D341Med (cell line): ENCODE data around the gene PCBP3.
"Not testable (repeated sequence)": the region's sequence is repeated elsewhere in the genome, so short reads cannot be mapped to it uniquely, and the experiment has no call there.

Experiments
- DNase-seq: peaks from one replicate; pipeline ENCODE4 v3.0.0; 2012; ENCODE audit warnings: low spot score

PCBP3 gene

GRCh38 chr21:45809421-45809820 is 165.9 kb downstream of the PCBP3 start:
- peak; percentile 37 for DNase-seq

GRCh38 chr21:45811136-45811535 is 167.6 kb downstream of the PCBP3 start:
- peak; percentile 56 for DNase-seq

- DNase-seq: not testable (repeated sequence)
Measured at GRCh38 chr21:45814210-45814940, 170.8 kb downstream of the PCBP3 start.

GRCh38 chr21:45815781-45816180 is 172.3 kb downstream of the PCBP3 start:
- DNase-seq: not testable (repeated sequence)

GRCh38 chr21:45816794-45817193 is 173.3 kb downstream of the PCBP3 start:
- peak; percentile 17 for DNase-seq

GRCh38 chr21:45817345-45817744 is 173.8 kb downstream of the PCBP3 start:
- DNase-seq: peak; percentile 24

GRCh38 chr21:45818276-45818903 is 174.9 kb downstream of the PCBP3 start:
- peak; percentile 14 for DNase-seq

- DNase-seq: peak; percentile 24
Measured at GRCh38 chr21:45818904-45819285, 175.4 kb downstream of the PCBP3 start.

- DNase-seq: peak; percentile 33
Measured at GRCh38 chr21:45819478-45820170, 176.1 kb downstream of the PCBP3 start.

GRCh38 chr21:45820171-45821091 is 176.9 kb downstream of the PCBP3 start:
- DNase-seq: peak; percentile 91

GRCh38 chr21:45821315-45821962 is 177.9 kb downstream of the PCBP3 start:
- DNase-seq: peak; percentile 17

GRCh38 chr21:45821998-45822397 is 178.5 kb downstream of the PCBP3 start:
- DNase-seq: no peak

- DNase-seq: no peak
Measured at GRCh38 chr21:45822429-45823099, 179.0 kb downstream of the PCBP3 start.

- DNase-seq: no peak
Measured at GRCh38 chr21:45823100-45823681, 179.7 kb downstream of the PCBP3 start.

GRCh38 chr21:45824546-45825215 is 181.2 kb downstream of the PCBP3 start:
- DNase-seq: no peak

GRCh38 chr21:45825219-45825618 is 181.7 kb downstream of the PCBP3 start:
- no peak for DNase-seq

GRCh38 chr21:45826676-45827301 is 183.3 kb downstream of the PCBP3 start:
- DNase-seq: no peak

- no peak for DNase-seq
Measured at GRCh38 chr21:45827302-45827692, 183.8 kb downstream of the PCBP3 start.

- DNase-seq: no peak
Measured at GRCh38 chr21:45827881-45828579, 184.5 kb downstream of the PCBP3 start.
